HG03342 (cell line): ENCODE data around the gene RAB3IP.

ENCODE experiments used
- ATAC-seq: cut with Tn5 transposase; IDR thresholded peaks from one replicate; pipeline ENCODE4 v1.9.1; 2021; ENCODE audit warnings: mild to moderate bottlenecking, moderate library complexity; ENCODE audit not compliant: unreplicated experiment

Gene RAB3IP

DNA sequence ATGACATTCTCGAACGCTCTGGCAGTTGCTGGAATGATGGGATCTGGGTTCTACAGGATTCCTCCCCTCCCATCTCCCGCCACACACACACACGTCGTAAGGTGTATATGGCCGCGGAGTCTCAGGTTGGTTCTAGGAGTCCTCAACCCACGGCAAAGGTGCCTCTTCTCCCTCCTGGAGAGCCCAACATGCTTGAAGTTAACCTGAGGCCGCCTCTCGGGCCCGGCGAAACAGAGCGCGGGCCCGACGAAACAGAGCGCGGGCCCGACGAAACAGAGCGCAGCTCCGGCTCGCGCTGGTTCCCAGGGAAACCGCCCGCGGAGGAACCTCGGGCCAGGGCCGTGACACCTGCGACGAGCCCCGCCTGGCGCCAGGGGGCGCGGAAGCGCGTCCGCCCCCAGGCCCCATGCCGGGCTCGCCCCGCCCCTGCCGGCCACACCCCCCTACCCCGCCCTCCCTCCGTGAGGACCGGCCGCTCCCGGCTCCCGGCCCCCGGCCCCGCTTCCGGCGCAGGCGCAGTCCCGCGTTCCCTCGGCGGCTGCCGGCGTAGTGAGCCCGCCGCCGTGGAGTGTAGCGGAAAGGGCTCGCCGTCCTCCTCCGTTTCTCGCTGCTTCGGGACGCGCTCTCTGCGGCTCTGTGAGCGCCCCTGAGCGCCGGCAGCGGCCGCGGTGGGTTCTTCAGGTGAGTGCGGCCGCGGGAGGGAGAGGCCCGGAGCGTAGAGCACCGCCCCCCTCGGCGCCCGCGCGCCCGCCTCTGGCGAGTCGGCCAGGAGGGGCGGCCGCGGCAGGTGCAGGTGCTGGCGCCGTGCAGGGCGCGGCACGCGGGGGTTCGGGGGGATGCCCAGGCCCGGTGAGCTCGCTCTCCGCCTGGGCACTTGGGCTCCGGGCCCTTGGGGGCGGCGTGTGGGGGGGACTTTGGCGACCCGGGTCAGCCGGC is at the start of gene RAB3IP:
RAB3IP (plus strand) TSS at position 510 of the 936 bp plus-strand sequence. CDS start 16,549 bp downstream, outside the sequence.
- peak; percentile 83 for ATAC-seq

DNA sequence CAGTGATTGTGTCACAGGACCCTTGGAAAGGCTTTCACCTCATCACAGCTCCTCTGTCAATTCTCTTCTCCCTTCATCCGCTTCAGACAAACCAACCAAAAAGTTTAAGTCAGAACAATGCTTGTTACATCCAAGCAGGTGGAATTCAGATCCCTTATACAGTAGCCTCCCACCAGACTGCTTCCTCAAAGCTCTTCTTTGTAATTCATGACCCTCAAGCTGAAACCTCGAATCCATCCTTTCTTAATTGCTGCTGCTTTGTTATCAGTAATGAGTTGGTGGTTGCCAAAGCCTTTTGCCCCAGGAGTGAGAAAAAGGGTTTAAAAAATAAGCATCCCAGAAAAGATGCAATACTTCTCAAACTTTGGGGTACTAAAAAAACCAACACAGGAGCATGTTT is 49.0 kb upstream of the RAB3IP start:
- ATAC-seq = no peak

DNA sequence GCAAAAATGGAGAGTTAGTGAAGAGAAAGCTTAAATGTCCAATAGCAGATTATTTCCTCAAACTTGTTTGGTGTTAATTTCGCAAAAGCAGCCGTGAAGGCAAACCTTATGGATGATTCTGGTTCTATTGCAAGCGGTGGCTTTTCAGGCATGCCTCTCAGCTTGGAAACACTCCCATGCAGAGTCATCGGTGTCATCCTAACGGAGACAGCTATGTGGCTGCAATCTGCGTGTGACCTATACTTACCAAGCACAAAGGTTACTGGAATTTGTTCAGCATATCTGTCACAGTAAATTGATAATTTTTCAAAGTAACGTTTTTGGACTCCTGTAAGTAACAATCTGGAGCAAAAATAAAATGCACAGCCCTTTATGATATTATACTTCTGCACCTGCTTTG is 44.5 kb upstream of the RAB3IP start:
- ATAC-seq = no peak

- ATAC-seq = no peak
Observed at GRCh38 chr12:69698054-69698453, 40.6 kb upstream of the RAB3IP start.

DNA sequence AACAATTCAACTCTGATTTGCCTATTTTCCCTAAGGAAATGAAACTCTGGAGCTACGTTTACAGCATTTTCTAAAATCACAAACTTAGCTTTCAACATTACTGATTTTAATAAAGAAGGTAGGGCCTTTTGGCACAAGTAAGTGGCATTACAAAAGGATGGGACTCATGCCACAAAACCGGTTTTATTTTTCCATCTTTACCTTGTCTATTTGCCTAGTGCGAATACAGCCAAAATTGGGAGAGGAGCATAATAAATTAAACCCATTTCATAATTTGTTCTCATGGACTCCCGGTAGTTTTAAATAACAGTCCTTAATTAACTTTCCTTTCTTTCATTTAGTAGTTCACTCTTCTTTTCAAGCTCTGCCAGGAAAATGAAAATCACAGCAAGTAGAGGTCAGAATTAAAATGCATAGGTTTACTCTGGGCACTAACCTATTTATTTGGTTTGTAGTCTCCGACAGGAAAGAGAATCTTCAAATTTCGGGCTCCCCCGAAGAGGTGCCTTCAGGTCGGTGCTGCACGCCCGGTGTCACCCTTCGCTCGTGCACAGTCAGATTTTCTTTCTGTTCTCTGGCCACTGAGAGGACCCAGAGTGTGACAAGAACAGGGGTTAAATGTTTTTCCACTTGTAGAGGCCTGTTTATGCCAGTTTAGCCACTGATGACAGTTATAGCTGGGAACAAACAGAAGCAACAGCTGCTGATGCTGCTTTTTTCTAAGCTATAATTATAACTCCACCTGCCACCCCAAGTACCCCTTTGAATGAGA is 39.7 kb upstream of the RAB3IP start, which contains the start of gene BEST3:
BEST3 (minus strand) TSS at position 535 of the 772 bp plus-strand sequence. CDS start 1,505 bp downstream, outside the sequence.
- no peak for ATAC-seq

- ATAC-seq = no peak
Observed at GRCh38 chr12:69701826-69702225, 36.8 kb upstream of the RAB3IP start.

- no peak for ATAC-seq
Observed at GRCh38 chr12:69703146-69703642, 35.5 kb upstream of the RAB3IP start.

DNA sequence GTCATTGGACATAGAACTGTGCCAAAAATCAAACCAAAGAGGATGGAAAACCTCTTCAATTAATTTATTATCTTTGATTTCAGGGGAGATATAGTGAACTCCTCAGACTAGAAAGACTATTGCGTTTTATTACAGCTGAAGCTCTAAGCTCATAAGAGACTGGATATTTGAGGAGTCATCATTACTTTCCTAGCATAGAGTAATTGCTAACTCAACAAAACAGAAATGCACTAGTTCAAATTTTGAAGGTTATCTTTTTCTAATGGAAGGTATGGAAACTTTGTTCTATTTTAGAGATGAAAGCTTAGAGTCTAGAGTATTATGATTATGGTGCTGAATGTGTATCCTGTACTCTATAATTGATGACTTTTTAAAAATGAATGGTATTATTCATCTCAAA is 34.3 kb upstream of the RAB3IP start:
- ATAC-seq = no peak

GRCh38 chr12:69708649-69709048 is 30.0 kb upstream of the RAB3IP start:
- ATAC-seq = no peak

- ATAC-seq = no peak
Observed at GRCh38 chr12:69712826-69713225, 25.8 kb upstream of the RAB3IP start.

DNA sequence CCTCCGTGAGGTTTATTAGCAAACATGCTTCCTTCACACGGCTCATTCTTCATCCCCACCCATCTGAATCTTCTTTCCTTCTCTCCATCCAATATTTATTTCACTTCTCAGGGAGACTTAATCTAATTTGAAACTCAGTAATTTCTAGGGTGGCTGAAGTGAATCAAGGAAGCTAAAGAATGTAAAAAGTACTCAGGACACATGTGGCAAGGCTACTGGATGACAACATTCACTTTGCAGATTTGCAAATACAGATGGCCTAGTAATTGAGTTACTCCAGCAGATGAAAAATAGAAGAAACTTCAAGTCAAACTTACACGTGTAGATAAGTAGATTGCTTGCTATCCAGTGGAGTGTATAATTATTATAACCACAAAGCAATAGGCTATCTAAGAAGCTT is 24.1 kb upstream of the RAB3IP start:
- ATAC-seq = no peak

DNA sequence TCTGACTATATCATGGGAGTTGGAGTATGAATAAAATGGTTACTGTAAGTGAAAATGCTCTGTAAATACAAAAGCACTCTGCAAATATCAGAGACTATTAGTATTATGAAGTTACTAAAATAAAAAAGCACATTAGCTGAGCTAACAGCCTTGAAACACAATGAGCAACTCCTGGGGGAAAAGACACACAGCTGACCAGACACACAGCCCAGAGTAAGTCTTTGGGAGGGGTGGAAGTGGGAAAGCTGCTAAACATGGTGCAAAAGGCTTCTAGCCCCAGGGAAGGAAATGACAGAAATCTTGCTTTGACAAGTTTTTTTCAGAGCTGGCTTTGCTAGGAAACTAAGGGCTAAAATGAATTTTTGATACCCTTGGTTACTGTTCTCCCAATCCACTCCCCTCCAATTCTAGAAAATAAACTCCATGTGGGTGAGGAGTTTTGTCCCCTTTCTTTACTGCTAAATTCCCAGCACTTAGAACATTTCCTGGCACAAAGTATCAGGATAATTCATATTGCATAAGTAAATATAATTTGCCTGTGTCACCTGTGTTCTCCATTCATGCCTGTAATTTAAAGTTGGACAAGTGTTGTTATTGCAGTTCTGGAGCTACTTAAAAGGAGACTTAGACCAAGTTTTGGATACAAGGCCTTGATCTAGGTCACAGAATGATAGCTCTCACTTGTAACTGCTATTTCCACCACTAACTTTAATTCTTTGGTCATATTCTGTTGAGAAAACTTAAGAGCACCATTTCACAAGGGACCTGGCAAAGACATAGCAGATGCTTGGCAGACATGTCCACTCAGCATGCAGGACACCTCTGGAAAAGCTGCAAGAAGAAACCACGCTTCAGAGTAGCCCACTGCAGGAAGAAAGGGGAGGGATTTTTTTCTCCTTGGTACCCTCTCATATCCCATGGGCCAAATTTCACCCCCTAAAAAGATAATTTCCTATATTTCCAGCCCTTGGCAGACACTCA is 19.0 kb upstream of the RAB3IP start:
- ATAC-seq = no peak

GRCh38 chr12:69720750-69721149 is 17.9 kb upstream of the RAB3IP start:
- ATAC-seq = no peak

GRCh38 chr12:69726922-69727321 is 11.7 kb upstream of the RAB3IP start:
- ATAC-seq = no peak

GRCh38 chr12:69732088-69732487 is 6.6 kb upstream of the RAB3IP start:
- ATAC-seq = peak; percentile 58

DNA sequence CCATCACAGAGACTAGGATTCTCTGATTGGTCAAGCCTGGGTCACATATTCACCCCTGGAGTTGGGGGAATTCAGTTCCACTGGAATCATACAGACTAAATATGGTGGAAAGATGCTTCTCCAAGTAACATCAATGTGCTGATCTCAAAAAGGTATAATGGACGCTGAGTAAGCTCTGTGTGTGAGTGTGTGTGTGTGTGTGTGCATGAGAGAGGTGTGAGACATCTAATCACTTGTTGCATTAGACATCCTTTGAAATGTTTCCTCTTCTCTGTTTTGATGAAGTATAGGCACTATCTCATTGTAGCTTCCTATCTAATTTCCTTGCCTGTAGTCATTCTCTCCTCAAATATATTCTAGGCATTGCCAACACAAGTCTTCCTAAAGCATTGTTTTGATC is 5.0 kb upstream of the RAB3IP start:
- ATAC-seq = no peak

- peak; percentile 35 for ATAC-seq
Observed at GRCh38 chr12:69739287-69740191, 879 bp downstream of the RAB3IP start.

DNA sequence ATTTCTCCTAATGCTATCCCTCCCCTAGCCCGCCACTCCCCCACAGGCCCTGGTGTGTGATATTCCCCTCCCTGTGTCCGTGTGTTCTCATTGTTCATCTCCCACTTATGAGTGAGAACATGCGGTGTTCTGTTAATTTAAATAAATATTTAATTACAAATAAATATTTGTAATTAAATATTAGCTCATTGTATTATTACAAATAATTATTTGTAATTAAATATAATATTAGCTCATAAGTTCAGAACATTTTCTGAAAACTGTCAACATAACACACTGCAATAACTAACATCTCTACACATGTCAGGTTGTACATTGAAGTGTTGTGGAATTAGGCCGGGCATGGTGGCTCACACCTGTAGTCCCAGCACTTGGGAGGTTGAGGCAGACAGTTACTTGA is 5.4 kb downstream of the RAB3IP start:
- ATAC-seq = no peak

DNA sequence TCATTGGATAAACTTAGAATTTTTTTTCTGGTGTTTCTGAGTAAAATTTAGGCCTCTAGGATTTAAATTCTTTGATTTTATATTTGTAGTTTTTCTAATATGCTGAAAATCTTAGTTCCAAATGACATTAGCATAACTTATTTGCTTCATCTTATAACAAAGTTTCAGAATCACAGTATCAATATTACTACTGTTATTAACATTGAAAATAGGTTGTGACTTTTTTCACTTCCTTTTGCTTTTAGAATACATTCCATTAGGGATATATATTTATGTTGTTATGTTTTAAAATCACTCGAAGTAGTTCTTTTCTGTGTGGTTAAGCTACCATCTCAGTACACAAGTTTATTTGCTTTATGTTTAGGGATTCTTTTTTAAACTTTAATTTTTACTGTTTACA is 12.8 kb downstream of the RAB3IP start:
- ATAC-seq = no peak
